Measurements from ENCODE around the gene RPL36. TPM values are rescaled to one million over a fixed set of nuclear protein-coding genes. Genes with fewer than 3 reads are reported as not detected.

RPL36 gene
- total RNA-seq = 100 to 1,000 TPM; 844 to 976 TPM

DNA sequence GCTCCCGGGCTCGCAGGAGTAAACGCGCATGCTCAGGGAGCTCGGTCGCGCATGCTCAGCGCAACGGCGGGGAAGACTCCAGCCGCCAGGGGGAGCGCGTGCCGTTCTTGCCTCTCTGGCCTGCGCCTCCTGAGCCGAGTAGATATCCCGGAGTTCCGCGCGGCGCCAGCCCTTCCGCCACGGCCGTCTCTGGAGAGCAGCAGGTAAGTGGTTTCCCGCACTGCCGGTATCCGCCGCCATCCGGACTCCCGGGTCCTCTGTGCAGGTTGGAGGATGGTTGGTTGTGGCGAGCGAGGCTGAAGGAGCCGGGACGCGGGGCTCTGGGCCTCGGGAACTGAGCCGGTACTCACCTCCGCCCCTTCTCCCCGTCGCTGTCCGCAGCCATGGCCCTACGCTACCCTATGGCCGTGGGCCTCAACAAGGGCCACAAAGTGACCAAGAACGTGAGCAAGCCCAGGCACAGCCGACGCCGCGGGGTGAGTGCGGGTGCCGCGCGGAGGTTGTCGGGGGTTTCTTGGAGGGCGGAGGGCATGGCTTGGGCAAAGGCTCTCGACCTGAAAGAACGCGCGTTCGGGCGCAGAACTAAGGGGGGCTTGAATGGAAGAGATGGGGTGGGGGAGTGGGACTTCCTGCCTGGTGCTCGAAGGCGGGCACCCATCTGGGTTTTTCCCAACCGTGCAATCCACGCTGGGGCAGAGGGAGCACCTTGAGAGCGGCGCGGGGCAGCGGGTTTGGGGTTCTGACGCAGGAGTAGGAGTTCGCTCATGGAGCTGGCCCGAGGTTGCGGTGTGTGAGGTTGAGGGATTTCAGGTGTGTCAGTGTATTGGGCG, at the start of gene RPL36:
Gene RPL36 (plus strand): TSS at position 171 of the 830 bp plus-strand sequence. CDS start 213 bp downstream, at position 384.
- intact Hi-C loops (cut with DNase I) = no loop called here
- Histone ChIP-seq H3K4me1 (peaks cover 11% of the 10 kb centered on the region), H3K9ac (ENCODE audit: low read depth in 2 of 2, low read length in 2 of 2) (peak within 1 kb of the TSS; percentile 79 to 92), H3K36me3 (peaks cover 7% of the 10 kb centered on the region), H3K9me3 (no peaks in the 10 kb centered on the region), H3K27me3 (no peaks in the 10 kb centered on the region), H3K27ac (peak within 1 kb of the TSS; percentile 84), H3K4me3 (peak within 1 kb of the TSS; percentile 76)
- TF ChIP-seq, protein P1, sequence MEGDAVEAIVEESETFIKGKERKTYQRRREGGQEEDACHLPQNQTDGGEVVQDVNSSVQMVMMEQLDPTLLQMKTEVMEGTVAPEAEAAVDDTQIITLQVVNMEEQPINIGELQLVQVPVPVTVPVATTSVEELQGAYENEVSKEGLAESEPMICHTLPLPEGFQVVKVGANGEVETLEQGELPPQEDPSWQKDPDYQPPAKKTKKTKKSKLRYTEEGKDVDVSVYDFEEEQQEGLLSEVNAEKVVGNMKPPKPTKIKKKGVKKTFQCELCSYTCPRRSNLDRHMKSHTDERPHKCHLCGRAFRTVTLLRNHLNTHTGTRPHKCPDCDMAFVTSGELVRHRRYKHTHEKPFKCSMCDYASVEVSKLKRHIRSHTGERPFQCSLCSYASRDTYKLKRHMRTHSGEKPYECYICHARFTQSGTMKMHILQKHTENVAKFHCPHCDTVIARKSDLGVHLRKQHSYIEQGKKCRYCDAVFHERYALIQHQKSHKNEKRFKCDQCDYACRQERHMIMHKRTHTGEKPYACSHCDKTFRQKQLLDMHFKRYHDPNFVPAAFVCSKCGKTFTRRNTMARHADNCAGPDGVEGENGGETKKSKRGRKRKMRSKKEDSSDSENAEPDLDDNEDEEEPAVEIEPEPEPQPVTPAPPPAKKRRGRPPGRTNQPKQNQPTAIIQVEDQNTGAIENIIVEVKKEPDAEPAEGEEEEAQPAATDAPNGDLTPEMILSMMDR (IDR thresholded peaks at IDR 0.05) = peak; percentile 92
- DNase-seq = peak; percentile 99

DNA sequence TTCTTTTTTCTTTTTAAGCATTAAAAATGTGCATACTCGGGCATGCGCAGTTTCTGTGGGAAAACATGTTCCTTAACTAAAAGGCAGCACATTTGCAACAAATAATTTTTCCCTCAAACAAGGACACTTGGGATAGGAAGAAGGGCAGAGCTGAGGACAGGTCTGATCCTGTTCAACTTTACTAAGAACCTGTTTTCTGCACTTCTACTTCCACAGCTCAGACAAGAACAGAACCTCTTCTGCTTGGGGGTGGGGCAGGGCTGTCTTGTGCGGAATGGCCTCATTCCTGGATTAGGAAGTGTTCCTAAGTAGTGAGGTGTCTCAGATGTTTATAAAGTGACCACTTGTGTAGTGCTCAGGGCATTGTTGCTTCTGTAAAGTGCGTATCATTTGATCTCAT, 48.9 kb upstream of the RPL36 start:
- H3K27me3 ChIP-seq = no peaks in the 10 kb centered on the region
- no peak overlapping the region for H3K4me3 ChIP-seq
- peaks cover 19% of the 10 kb centered on the region for H3K36me3 ChIP-seq
- H3K9me3 ChIP-seq = no peaks in the 10 kb centered on the region
- TF ChIP-seq, protein P1 (IDR thresholded peaks at IDR 0.05) = no peak
- H3K27ac ChIP-seq = no peak overlapping the region
- H3K9ac ChIP-seq (ENCODE audit: low read depth in 2 of 2, low read length in 2 of 2) = no peak overlapping the region
- intact Hi-C loops (cut with DNase I) = no loop called here
- DNase-seq = no peak
- no peaks in the 10 kb centered on the region for H3K4me1 ChIP-seq

DNA sequence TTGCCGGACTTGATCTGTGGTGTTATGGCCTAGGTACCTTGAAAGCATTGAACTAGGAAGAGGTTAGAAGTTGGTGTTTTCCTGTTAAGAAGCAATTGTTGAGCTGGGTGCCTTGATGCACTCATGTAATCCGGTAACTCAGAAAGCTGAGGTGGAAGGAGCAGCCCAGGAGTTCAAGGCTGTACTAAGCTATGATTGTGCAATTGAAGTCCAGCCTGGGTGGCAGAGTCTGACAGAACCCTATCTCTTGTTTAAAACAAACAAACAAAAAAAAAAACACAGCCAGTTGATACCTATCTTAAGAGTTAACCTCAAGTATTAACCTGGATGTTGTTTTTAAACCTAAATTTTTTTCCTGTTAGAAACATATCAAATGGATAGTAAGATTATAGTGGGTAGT, 47.9 kb upstream of the RPL36 start:
- peaks cover 22% of the 10 kb centered on the region for H3K36me3 ChIP-seq
- no peaks in the 10 kb centered on the region for H3K27me3 ChIP-seq
- H3K9me3 ChIP-seq = no peaks in the 10 kb centered on the region
- DNase-seq = no peak
- H3K27ac ChIP-seq = no peak overlapping the region
- no peak overlapping the region for H3K4me3 ChIP-seq
- H3K9ac ChIP-seq (ENCODE audit: low read depth in 2 of 2, low read length in 2 of 2) = no peak overlapping the region
- H3K4me1 ChIP-seq = no peaks in the 10 kb centered on the region
- intact Hi-C loops (cut with DNase I) = no loop called here
- TF ChIP-seq, protein P1 (IDR thresholded peaks at IDR 0.05) = no peak

DNA sequence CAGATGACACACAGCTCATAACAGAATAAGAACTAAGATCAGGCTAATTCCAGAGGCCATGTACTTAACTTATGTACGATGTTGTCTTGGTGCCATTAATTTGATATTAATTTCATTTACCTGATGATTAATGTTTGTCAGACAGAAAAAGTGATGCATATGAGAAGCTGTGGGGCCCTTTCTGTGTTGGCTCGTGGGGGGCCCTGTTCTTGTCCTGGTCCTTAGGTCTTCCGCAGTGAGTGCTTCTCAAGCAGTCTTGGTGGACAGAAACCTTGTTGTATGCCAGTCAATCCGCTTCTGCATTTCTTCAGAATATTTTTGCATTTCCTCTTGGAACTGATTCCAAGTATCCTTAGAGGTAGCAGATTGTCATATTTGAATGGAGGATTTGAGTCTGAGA, 47.0 kb upstream of the RPL36 start:
- intact Hi-C loops (cut with DNase I) = no loop called here
- TF ChIP-seq, protein P1 (IDR thresholded peaks at IDR 0.05) = no peak
- no peaks in the 10 kb centered on the region for H3K9me3 ChIP-seq
- H3K9ac ChIP-seq (ENCODE audit: low read depth in 2 of 2, low read length in 2 of 2) = no peak overlapping the region
- H3K27me3 ChIP-seq = no peaks in the 10 kb centered on the region
- no peak overlapping the region for H3K4me3 ChIP-seq
- no peak overlapping the region for H3K27ac ChIP-seq
- no peaks in the 10 kb centered on the region for H3K4me1 ChIP-seq
- DNase-seq = no peak
- peaks cover 25% of the 10 kb centered on the region for H3K36me3 ChIP-seq

DNA sequence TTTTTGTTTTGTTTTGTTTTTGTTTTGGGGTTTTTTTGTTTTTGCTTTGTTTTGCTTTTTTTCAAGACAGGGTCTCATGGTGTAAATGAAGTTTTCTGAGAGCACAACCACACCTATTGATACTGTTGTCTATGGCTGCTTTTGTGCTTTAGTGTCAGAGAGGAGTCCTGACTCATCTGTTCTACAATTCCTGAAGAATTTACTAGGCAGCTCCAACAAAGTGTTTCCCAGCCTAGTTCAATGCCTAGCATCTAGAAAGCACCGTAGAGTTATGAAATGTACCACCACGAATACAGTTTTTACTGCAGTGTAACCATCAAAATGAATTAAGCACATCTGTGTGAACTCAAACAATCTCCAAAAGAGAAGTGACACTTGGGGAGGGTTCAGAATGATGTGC, 46.1 kb upstream of the RPL36 start:
- TF ChIP-seq, protein P1 (IDR thresholded peaks at IDR 0.05) = no peak
- Histone ChIP-seq H3K9me3 (no peaks in the 10 kb centered on the region), H3K4me1 (no peaks in the 10 kb centered on the region)

More for the DNA sequence above, 46.1 kb upstream of the RPL36 start:
- peaks cover 25% of the 10 kb centered on the region for H3K36me3 ChIP-seq
- H3K27ac ChIP-seq = no peak overlapping the region
- DNase-seq = no peak
- no peak overlapping the region for H3K4me3 ChIP-seq
- intact Hi-C loops (cut with DNase I) = no loop called here
- H3K9ac ChIP-seq (ENCODE audit: low read depth in 2 of 2, low read length in 2 of 2) = no peak overlapping the region
- H3K27me3 ChIP-seq = no peaks in the 10 kb centered on the region
